HG02798 (cell line): ENCODE measurements around the gene RAB3D.
"Not testable (repeated sequence)": the region's sequence is repeated elsewhere in the genome, so short reads cannot be mapped to it uniquely, and the experiment has no call there.

Source experiments
- ATAC-seq: cut with Tn5 transposase; IDR thresholded peaks from one replicate; pipeline ENCODE4 v1.9.1; 2021; ENCODE audit warnings: mild to moderate bottlenecking; ENCODE audit not compliant: unreplicated experiment, poor library complexity

The RAB3D gene

GRCh38 chr19:11340099-11340467 lies 626 bp upstream of the RAB3D start:
- not testable (repeated sequence) for ATAC-seq

GRCh38 chr19:11338569-11339253 lies 746 bp downstream of the RAB3D start:
- no peak for ATAC-seq

GRCh38 chr19:11338121-11338520 lies 1.3 kb downstream of the RAB3D start:
- no peak for ATAC-seq

- no peak for ATAC-seq
These were observed 2.4 kb downstream of the RAB3D start for GRCh38 chr19:11337080-11337479.

- ATAC-seq = no peak
These were observed 3.9 kb downstream of the RAB3D start for GRCh38 chr19:11335449-11336146.

- ATAC-seq = not testable (repeated sequence)
These were observed 5.6 kb downstream of the RAB3D start for GRCh38 chr19:11333838-11334237.

GRCh38 chr19:11332822-11333221 lies 6.6 kb downstream of the RAB3D start:
- no peak for ATAC-seq

- ATAC-seq = no peak
These were observed 8.0 kb downstream of the RAB3D start for GRCh38 chr19:11331502-11331901.

GRCh38 chr19:11330127-11330526 lies 9.3 kb downstream of the RAB3D start:
- no peak for ATAC-seq

GRCh38 chr19:11325544-11325943 lies 13.9 kb downstream of the RAB3D start:
- ATAC-seq = no peak

- no peak for ATAC-seq
These were observed 14.6 kb downstream of the RAB3D start for GRCh38 chr19:11324748-11325389.

- no peak for ATAC-seq
These were observed 15.3 kb downstream of the RAB3D start for GRCh38 chr19:11324079-11324661.

- ATAC-seq = no peak
These were observed 15.8 kb downstream of the RAB3D start for GRCh38 chr19:11323601-11324078.

GRCh38 chr19:11322269-11323024 lies 17.0 kb downstream of the RAB3D start:
- no peak for ATAC-seq

- ATAC-seq = no peak
These were observed 18.0 kb downstream of the RAB3D start for GRCh38 chr19:11321191-11322126.

- not testable (repeated sequence) for ATAC-seq
These were observed 19.0 kb downstream of the RAB3D start for GRCh38 chr19:11320278-11320995.

GRCh38 chr19:11306337-11306736 lies 33.1 kb downstream of the RAB3D start:
- ATAC-seq = no peak

GRCh38 chr19:11304936-11305335 lies 34.5 kb downstream of the RAB3D start:
- ATAC-seq = no peak

GRCh38 chr19:11300811-11301120 lies 38.7 kb downstream of the RAB3D start:
- no peak for ATAC-seq
